Measurements from ENCODE around the gene CHN1.

CHN1 gene

DNA sequence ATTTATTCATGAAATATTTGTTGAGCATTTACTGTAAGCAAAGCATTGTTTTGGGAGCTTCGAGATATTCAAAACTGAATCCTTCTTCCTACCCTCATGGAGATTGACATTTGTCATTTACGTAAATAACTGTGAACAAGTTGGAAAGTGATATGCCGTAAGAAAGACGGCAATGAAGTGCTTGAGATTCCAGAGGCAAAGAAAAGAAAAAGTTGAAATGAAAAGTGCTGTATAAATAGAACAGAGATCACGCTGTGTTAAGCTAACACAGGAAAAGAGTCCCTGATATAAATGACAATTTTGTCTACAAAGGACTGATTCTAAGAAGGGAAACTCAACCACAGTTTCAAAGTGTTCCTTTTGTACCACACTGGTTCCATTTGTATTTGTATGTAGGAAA lies 242.7 kb downstream of the CHN1 start:
- no peak overlapping the region for H3K4me3 ChIP-seq (ENCODE audit: low read depth in 1 of 2, low read length in 1 of 2)
- no peak for TF ChIP-seq CTCF (IDR thresholded peaks at IDR 0.05)
- no peak overlapping the region for H3K27ac ChIP-seq
- H3K36me3 ChIP-seq = no peaks in the 10 kb centered on the region
- H3K27me3 ChIP-seq = peaks cover 93% of the 10 kb centered on the region
- H3K9me3 ChIP-seq = no peaks in the 10 kb centered on the region
- no peaks in the 10 kb centered on the region for H3K4me1 ChIP-seq (ENCODE audit: control insufficient read depth in 1 of 2, insufficient read depth in 1 of 2, low read depth in 1 of 2, low read length in 1 of 2)

DNA sequence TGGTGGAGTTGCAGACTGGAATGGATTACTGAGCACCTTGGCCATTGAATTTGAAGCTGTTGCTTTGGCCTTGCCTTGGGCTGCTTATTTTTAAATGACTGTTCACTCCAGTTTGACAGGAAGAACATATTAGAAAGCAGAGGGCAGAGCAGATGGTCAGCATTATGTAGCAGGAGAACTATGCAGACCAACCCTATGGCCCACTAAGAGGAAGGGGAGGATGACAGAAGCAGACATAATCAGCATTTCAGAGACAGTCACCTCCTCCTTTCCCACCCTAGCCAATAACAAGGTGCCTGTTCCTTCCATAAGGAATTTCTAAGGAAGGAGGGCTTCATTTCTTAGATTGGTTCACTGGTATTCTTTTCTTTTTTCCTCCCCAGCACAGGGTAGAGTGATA lies 243.3 kb downstream of the CHN1 start:
- Histone ChIP-seq H3K36me3 (no peaks in the 10 kb centered on the region), H3K4me3 (ENCODE audit: low read depth in 1 of 2, low read length in 1 of 2) (no peak overlapping the region), H3K4me1 (ENCODE audit: control insufficient read depth in 1 of 2, insufficient read depth in 1 of 2, low read depth in 1 of 2, low read length in 1 of 2) (no peaks in the 10 kb centered on the region), H3K9me3 (no peaks in the 10 kb centered on the region), H3K27ac (no peak overlapping the region), H3K27me3 (peaks cover 93% of the 10 kb centered on the region)
- TF ChIP-seq CTCF (IDR thresholded peaks at IDR 0.05) = no peak

GRCh38 chr2:174760845-174761473 lies 244.2 kb downstream of the CHN1 start:
- Histone ChIP-seq H3K27ac (no peak overlapping the region), H3K9me3 (no peaks in the 10 kb centered on the region), H3K4me1 (ENCODE audit: control insufficient read depth in 1 of 2, insufficient read depth in 1 of 2, low read depth in 1 of 2, low read length in 1 of 2) (no peaks in the 10 kb centered on the region), H3K27me3 (peaks cover 93% of the 10 kb centered on the region), H3K36me3 (no peaks in the 10 kb centered on the region), H3K4me3 (ENCODE audit: low read depth in 1 of 2, low read length in 1 of 2) (no peak overlapping the region)
- TF ChIP-seq CTCF (IDR thresholded peaks at IDR 0.05) = no peak

DNA sequence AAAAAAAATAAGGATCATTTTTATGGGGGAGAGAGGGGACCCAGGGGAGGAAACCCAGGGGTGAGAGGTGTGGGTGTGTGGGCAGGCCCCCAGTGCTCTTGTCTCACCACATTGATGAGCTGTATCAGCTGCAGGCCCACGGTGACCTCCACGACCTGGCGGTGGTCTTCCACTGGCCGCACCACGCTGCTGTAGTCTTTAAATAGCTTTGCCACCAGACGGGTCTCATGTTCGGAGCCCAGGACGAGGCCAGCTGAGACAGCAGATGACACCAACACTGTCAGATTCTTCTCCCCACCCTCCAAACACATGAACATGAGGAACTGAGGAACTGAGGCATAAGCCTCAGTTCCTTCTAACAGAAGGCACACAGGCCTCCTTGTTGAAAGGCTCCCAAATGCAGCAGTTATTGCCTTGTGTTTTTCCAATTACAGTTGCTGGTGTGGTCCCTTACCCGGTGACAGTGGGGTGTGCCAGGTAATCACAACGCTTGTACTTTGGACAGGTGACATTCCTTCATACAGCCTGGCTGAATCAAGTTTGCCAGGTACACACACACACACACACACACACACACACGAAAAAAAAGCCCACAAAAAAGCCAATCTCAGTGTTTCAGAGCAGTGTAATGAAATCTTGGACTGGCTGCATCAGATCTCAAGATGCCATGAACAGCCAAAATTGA lies 245.7 kb downstream of the CHN1 start:
- Histone ChIP-seq H3K4me1 (ENCODE audit: control insufficient read depth in 1 of 2, insufficient read depth in 1 of 2, low read depth in 1 of 2, low read length in 1 of 2) (no peaks in the 10 kb centered on the region), H3K9me3 (no peaks in the 10 kb centered on the region), H3K36me3 (no peaks in the 10 kb centered on the region), H3K27me3 (peaks cover 78% of the 10 kb centered on the region), H3K27ac (no peak overlapping the region), H3K4me3 (ENCODE audit: low read depth in 1 of 2, low read length in 1 of 2) (no peak overlapping the region)
- no peak for TF ChIP-seq CTCF (IDR thresholded peaks at IDR 0.05)

DNA sequence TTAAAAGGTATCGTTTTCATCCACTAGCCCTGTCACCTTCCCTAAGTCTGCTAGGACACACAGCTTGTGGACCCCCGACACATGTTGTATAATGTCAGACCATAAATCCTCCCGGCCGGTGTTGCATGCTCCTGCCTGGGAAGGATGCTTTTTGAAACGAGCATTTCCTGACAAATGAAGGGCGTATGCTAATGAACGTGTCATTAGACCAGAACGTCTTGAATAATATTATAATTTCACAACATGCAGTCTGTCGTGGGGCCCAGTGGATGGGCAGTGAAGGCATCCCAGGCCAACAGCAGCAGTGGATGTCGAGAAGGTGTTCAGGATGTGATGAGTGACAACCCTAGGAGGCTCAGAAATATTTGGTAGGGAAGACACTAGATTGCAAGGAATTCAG lies 248.4 kb downstream of the CHN1 start:
- TF ChIP-seq CTCF (IDR thresholded peaks at IDR 0.05) = no peak
- no peaks in the 10 kb centered on the region for H3K9me3 ChIP-seq

More for the DNA sequence above, 248.4 kb downstream of the CHN1 start:
- peaks cover 67% of the 10 kb centered on the region for H3K27me3 ChIP-seq
- H3K36me3 ChIP-seq = no peaks in the 10 kb centered on the region
- no peak overlapping the region for H3K4me3 ChIP-seq (ENCODE audit: low read depth in 1 of 2, low read length in 1 of 2)
- H3K4me1 ChIP-seq (ENCODE audit: control insufficient read depth in 1 of 2, insufficient read depth in 1 of 2, low read depth in 1 of 2, low read length in 1 of 2) = no peaks in the 10 kb centered on the region
- H3K27ac ChIP-seq = no peak overlapping the region

Measured in neutrophil (primary cell).